Stimulated activated CD8-positive, alpha-beta memory T cell treated with anti-CD3 and anti-CD28 coated beads, Interleukin-12 subunit alpha, Interleukin-12 subunit beta, amount 100 ng/mL, for 24 hours (primary cell): ENCODE measurements around the gene SCN11A.
"Not testable (repeated sequence)": the region's sequence is repeated elsewhere in the genome, so short reads cannot be mapped to it uniquely, and the experiment has no call there.

Experiments
- DNase-seq: peaks from one replicate; pipeline ENCODE4 v3.0.0-alpha.2; 2020; ENCODE audit errors: extremely low read depth

SCN11A gene

DNA sequence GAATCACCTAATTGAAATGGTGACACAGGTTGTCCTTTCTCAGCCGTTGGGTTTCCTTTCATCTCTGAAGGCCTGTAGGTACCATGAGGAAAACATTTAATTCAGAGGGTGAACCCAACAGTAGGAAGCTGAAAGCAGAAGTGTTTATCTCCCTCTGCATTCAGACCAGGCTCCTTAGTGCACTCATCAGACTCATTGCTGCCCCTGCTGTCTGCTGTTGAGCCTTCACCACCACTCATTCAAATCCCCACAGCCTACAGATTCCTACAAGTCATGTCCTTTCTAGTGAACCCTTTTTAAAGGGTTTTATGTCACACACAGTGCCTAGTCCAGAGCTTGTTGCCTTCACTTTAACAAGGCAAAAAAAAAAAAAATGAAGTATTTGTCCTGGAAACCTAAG is 13.5 kb upstream of the SCN11A start:
- no peak for DNase-seq

GRCh38 chr3:39064646-39065045 is 12.9 kb upstream of the SCN11A start:
- DNase-seq = no peak

DNA sequence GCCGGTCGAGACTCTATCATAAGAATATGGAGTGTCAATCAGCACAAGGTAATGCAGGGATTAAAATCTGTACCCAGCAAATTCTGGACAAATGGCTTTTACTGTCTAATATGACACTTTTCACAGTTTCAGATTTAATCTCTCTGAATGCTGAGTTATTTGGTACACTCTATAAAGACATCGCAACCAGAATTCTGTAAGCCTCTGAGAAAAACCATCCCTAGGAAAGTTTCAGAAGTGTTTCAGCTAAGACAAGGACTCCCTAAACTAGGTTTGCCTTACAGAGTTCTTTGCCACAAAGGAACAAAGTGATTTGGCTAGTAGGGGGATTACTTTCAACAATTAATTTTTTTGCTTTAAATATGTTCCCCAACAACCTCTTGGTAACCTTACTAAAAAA is 11.4 kb upstream of the SCN11A start:
- DNase-seq = no peak

DNA sequence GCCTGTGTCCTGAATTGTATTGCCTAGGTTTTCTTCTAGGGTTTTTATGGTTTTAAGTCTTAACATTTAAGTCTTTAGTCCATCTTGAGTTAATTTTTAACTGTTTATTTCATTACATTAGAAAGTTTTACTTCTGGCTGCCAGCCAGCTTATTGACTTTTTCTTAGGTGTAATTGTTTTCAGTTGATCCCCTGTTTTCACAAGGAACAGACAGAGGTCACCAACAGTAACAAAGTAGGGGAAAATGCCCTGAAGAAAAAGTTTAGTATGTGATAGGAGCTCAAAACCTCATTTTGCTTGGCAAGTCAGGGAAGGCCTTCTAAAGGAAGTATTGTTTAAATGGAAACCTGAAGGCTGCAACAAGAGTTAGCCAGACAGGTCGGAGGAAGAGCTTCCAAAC is 10.4 kb upstream of the SCN11A start:
- no peak for DNase-seq

DNA sequence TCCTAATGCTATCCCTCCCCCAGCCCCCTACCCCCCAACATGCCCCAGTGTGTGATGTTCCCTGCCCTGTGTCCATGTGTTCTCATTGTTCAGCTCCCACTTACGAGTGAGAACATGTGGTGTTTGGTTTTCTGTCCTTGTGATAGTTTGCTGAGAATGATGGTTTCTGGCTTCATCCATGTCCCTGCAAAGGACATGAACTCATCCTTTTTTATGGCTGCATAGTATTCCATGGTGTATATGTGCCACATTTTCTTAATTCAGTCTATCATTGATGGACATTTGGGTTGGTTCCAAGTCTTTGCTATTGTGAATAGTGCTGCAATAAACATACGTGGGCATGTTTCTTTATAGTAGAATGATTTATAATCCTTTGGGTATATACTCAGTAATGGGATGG is 9.5 kb upstream of the SCN11A start:
- DNase-seq = not testable (repeated sequence)

DNA sequence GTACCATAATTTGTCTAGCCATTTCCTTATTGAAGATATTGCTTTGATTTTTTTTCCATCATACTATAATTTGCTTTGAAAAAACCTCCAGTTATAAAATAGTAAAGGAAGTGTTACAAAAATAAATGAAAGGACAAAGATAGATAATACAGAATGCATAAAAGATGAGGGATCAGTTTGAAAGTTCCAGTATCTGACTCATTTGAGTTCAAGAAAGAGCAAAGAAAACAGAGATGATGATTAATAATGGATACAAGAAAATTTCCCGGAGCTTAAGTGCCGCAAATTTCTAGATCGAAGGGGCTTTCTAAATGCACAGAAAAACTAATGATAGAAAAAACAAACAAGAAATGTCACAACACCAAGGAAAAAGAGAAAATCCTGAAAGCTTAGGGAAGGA is 4.4 kb upstream of the SCN11A start:
- no peak for DNase-seq

GRCh38 chr3:39053696-39054095 is 2.0 kb upstream of the SCN11A start:
- no peak for DNase-seq

GRCh38 chr3:39052583-39052982 is 839 bp upstream of the SCN11A start:
- DNase-seq = no peak

DNA sequence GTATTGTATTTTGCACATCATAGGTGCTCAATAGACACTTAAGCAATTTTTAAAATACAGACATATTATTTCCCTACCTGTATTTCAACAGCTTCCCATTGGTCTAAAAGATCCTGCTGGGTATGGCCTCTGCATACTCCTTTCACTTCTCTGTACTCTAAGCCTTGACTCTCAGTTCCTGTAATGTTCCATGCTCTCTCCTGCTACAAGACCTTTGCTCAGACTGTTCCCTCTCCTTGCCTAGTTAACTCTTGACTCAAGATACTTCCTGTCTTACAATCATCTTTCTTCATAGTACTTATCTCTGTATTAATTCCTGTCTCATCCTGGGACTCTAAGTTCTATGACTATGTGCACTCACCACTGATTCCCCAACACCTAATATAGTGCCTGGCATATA is 1.7 kb downstream of the SCN11A start:
- no peak for DNase-seq

- no peak for DNase-seq
Measured at GRCh38 chr3:39038165-39038564, 13.6 kb downstream of the SCN11A start.

GRCh38 chr3:39029556-39029955 is 22.2 kb downstream of the SCN11A start:
- no peak for DNase-seq

GRCh38 chr3:39028546-39028945 is 23.2 kb downstream of the SCN11A start:
- no peak for DNase-seq

GRCh38 chr3:39025222-39025970 is 26.3 kb downstream of the SCN11A start:
- no peak for DNase-seq

GRCh38 chr3:39024497-39024896 is 27.2 kb downstream of the SCN11A start:
- no peak for DNase-seq

GRCh38 chr3:39022286-39022630 is 29.5 kb downstream of the SCN11A start:
- DNase-seq = no peak

DNA sequence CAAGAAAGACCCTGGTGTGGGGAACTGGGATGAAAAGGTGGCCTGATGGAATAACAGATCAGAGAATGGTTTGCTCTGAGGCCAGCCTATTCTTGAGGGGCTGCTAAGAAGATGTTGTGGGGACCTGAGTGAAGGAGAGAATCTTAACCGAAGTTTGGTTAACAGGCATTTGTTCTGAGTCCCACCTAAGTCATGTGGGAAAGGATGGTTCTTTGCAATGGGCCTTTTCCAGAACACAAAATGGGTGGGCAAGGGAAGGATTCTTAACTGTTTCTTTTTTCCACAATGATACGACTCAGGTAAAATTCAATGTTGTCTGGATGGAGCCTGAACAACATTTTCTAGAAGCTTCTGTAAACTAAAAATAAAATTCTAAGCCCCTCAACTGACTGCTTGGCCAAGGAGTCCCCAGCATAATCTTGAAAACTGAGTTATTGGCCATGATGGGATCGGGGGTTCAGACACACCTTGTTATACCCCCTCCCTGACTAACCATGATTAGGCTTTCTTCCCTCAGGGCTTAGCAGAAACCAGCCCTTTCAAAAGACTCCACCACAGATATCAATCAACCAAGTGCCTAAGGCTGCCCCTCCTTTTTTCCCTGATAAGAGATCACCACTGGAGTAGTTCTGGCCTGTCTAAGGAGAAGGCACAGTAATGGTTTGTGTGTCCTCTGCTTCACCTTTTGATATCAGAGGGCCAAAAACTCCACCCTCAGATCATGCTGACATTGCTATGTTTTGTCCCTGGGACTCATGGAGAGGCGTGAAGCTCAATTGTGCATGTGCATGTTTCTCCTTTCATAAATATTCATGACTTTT is 30.1 kb downstream of the SCN11A start:
- DNase-seq = no peak

DNA sequence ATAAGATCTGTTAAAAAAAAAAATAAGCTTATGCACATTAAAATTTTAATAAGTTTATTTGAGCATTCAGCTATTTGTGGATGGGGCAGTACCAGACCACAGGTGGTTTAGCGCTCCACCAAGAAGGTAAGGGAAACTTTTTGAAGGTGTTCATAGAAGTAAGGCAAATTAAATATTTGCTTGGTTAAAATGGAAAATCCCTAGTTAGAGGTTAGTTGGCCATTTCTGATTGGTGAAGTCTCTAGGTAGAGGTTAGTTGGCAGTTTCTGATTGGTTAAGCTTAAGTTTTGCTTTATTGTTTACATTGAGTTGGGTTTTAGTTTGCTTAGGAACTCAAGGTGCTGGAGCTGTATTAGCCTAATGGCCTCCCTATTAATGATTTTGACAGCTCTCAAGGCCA is 30.7 kb downstream of the SCN11A start:
- no peak for DNase-seq

GRCh38 chr3:39019299-39019698 is 32.4 kb downstream of the SCN11A start:
- no peak for DNase-seq

DNA sequence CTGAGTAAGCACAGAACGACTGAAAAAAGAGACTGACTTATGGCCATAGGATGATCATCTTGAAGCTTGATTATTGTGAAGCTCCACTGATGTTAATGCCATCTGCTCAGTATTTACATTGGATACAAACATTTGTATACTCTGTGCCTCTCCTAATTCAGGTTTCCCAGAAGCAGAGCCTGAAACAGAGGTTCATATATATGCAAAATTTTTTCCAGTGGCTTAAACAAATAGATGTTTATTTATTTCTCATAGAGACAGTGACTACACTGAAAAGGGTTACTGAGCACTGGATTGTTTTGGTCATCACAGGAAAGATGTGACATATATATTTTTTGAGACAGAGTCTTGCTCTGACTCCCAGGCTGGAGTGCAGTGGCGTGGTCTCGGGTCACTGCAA is 36.3 kb downstream of the SCN11A start:
- no peak for DNase-seq

GRCh38 chr3:39013921-39014509 is 37.7 kb downstream of the SCN11A start:
- no peak for DNase-seq

DNA sequence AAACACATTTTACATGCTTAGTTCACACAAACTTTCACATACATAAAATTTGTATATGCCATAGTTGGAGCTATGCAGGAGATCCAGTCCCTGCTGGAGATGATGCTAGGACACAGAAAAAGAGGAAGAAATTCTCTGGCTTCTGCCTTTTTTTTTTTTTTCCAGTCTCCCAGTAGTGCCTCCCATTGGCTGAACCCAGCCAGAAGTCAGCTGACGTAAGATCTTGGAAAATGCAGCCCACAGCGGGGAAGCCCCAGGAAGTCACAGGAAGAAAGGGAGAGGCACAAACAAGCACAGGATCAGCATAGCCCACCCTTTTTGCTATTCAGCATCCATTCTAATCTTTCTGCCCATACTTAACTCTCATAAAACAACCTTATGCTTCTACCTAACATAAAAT is 38.5 kb downstream of the SCN11A start:
- DNase-seq = no peak

DNA sequence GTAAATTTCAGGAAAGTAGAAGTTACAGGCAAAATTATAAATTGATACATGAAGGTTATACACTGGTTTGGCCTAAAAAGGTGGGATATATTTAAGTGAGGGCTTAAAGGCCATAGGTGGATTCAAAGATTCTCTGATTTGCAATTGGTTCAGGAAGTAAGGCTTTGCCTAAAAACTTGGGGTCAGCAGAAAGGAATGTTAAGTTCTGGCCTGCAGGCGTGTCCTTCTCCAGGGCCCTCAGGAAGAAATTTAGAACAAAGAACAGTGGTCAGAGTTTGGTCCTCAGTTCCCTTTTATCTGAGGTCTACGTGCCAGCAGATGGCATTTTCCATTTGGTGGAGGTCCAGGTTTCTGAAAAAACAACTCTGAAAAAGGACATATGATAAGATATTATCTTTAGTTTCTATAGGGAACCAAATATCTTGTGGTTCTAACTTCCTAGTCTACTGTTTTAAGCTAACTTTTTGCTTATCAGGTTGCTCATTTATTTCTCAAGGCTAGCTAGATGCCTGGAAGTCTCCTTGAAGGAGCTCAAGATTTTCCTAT is 40.5 kb downstream of the SCN11A start:
- no peak for DNase-seq

DNA sequence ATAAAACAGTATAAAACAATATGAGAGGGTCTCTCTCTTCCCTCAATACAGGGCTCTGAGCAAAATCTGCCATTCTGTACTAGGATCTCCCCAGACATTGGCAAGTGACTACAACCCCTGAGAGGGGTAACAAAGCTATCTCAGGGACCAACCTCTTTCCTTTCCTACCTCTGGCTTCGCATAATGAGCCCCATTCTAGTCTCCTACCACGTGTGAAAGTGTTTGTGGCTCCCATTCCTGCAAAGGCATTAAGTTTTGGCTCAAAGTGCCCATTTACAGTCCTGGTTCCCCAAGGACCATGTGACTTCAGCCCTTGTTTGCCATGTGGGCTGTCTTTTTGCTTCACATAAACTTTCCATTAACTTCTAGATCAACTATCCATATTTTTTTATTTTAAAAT is 46.4 kb downstream of the SCN11A start:
- no peak for DNase-seq
